PC-3 (cell line): ENCODE measurements around the gene LIMS2.

Source experiments
- EZH2 ChIP-seq: fragments of 300-600 bp; sonication (generic); IDR thresholded peaks from one replicate; pipeline ENCODE4 v1.6.1; 2017; ENCODE audit warnings: antibody characterized with exemption, mild to moderate bottlenecking, low read length; ENCODE audit not compliant: unreplicated experiment
- EZH2phosphoT487 ChIP-seq: fragments of 300-600 bp; sonication (generic); IDR thresholded peaks from 2 replicates; pipeline ENCODE4 v1.6.1; 2018; ENCODE audit warnings: mild to moderate bottlenecking, antibody characterized with exemption, low read length, borderline replicate concordance
- TF ChIP-seq, protein P1 (sequence below): fragments of 300-600 bp; sonication (generic); conservative IDR thresholded peaks from 2 replicates; pipeline ENCODE4 v1.5.1; 2017; ENCODE audit warnings: antibody characterized with exemption, low read depth, mild to moderate bottlenecking, low read length

DNA sequence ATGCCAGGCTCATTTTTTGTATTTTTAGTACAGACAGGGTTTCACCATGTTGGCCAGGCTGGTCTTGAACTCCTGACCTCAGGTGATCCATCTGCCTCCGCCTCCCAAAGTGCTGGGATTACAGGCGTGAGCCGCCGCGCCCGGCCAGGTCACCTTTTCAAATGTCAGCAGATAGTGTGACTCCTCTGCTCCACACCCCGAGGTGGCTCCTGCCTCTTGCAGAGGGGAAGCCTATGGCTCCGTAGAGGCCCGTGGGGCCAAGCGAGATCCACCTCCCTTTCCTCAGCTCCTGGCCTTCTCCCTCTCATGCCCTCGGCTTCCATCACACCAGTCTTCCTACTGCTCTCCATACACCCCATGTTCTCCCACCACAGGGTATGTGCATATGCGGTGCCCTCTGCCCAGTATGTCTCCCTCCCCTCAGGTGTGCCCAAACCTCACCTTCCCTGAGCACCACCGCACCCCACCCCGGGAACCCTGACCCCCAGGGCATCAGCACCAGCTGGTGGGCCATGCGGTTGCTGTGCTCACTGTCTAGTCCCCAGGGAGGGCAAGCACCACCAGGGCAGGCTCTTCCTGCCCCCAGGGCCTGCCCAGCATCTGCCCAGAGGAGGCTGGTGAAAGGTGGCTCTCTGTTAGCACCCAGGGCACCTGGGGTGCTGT lies 18.6 kb downstream of the LIMS2 start:
- TF ChIP-seq, protein P1, sequence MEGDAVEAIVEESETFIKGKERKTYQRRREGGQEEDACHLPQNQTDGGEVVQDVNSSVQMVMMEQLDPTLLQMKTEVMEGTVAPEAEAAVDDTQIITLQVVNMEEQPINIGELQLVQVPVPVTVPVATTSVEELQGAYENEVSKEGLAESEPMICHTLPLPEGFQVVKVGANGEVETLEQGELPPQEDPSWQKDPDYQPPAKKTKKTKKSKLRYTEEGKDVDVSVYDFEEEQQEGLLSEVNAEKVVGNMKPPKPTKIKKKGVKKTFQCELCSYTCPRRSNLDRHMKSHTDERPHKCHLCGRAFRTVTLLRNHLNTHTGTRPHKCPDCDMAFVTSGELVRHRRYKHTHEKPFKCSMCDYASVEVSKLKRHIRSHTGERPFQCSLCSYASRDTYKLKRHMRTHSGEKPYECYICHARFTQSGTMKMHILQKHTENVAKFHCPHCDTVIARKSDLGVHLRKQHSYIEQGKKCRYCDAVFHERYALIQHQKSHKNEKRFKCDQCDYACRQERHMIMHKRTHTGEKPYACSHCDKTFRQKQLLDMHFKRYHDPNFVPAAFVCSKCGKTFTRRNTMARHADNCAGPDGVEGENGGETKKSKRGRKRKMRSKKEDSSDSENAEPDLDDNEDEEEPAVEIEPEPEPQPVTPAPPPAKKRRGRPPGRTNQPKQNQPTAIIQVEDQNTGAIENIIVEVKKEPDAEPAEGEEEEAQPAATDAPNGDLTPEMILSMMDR: no peak
- TF ChIP-seq EZH2: no peak
- TF ChIP-seq EZH2phosphoT487: no peak
